ENCODE data around the gene CRY2. TPM values are rescaled to one million over a fixed set of nuclear protein-coding genes. Genes with fewer than 3 reads are reported as not detected.

Gene CRY2
- total and polyA plus RNA-seq, 2 of the 13 experiments (the other 11 are each of a cell fraction or from before 2014, with no cell fraction given): 10.1 to 12.2 TPM

DNA sequence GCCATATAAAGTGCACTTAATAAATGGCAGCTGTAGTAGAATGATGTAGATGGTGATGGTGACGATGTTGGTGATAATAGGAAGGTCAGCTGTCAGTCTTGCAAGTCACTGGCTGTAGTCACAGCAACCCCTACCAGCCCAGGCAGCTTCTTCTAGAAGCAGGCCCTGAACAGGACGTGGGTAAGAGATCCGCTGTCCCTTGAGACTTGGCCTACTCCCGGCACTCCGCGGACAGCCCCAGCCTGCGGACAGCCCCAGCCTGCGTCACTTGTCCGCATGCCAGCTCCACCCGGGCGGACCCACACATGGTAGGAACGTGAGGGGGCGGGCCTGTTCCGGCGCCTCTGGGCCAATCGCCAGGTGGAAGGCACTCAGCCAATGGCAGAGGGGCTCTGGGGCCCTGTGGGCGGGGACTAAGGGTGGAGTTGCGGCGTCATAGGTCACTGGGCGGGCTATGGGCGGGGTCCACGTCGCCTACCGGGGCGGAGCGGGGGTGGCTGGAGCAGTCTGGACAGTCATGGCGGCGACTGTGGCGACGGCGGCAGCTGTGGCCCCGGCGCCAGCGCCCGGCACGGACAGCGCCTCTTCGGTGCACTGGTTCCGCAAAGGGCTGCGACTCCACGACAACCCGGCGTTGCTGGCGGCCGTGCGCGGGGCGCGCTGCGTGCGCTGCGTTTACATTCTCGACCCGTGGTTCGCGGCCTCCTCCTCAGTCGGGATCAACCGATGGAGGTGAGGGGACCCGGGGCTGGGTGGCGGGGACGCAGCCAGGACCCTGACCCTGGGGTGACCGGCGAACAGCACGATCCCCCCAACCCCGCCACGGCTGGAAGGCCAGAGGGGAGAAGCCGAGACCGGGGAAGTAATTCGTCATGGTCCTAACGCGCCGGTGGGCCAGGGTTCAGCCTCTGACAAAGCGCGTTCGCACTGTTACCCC lies at the start of gene CRY2 (continued):
- TF ChIP-seq HDAC1 (CRISPR knock-in tag; IDR thresholded peaks at IDR 0.05): peak; percentile 94
- peak; percentile 79 for TF ChIP-seq ASH2L (IDR thresholded peaks at IDR 0.05; ENCODE audit: insufficient read length, low read depth, low read length)
- TF ChIP-seq ZMYM4 (CRISPR knock-in tag; IDR thresholded peaks at IDR 0.05): peak; percentile 79
- TF ChIP-seq CBX2 (IDR thresholded peaks at IDR 0.05; ENCODE audit: low read depth, low read length): no peak
- no peak for TF ChIP-seq CBX2 (CRISPR knock-in tag; IDR thresholded peaks at IDR 0.05; ENCODE audit: low read depth)
- peak; percentile 65; the same call in 1 of the 2 replicates for TF ChIP-seq BRD4 (CRISPR knock-in tag; IDR thresholded peaks at IDR 0.05)
- no peak for TF ChIP-seq ZNF460 (CRISPR knock-in tag; IDR thresholded peaks at IDR 0.05; ENCODE audit: borderline replicate concordance)
- TF ChIP-seq SALL1 (CRISPR knock-in tag; IDR thresholded peaks at IDR 0.05): peak; percentile 90
- TF ChIP-seq, protein P1, sequence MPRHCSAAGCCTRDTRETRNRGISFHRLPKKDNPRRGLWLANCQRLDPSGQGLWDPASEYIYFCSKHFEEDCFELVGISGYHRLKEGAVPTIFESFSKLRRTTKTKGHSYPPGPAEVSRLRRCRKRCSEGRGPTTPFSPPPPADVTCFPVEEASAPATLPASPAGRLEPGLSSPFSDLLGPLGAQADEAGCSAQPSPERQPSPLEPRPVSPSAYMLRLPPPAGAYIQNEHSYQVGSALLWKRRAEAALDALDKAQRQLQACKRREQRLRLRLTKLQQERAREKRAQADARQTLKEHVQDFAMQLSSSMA (CRISPR knock-in tag; IDR thresholded peaks at IDR 0.05): 0 out of 2 replicates have a peak, but pooled peaks have one; percentile 52
- peak; percentile 92; the same call in 1 of the 2 replicates for TF ChIP-seq KAT7 (CRISPR knock-in tag; IDR thresholded peaks at IDR 0.05; ENCODE audit: borderline replicate concordance)
- no peak for TF ChIP-seq FOSL1 (CRISPR knock-in tag; IDR thresholded peaks at IDR 0.05; ENCODE audit: borderline replicate concordance)
- 0 out of 2 replicates have a peak, but pooled peaks have one; percentile 44 for TF ChIP-seq ZHX2 (IDR thresholded peaks at IDR 0.05; ENCODE audit: low read depth)
- TF ChIP-seq ZHX2 (CRISPR knock-in tag; IDR thresholded peaks at IDR 0.05; ENCODE audit: borderline replicate concordance): no peak
- TF ChIP-seq FOSL2 (CRISPR knock-in tag; IDR thresholded peaks at IDR 0.05): peak; percentile 46
- TF ChIP-seq, protein P2, sequence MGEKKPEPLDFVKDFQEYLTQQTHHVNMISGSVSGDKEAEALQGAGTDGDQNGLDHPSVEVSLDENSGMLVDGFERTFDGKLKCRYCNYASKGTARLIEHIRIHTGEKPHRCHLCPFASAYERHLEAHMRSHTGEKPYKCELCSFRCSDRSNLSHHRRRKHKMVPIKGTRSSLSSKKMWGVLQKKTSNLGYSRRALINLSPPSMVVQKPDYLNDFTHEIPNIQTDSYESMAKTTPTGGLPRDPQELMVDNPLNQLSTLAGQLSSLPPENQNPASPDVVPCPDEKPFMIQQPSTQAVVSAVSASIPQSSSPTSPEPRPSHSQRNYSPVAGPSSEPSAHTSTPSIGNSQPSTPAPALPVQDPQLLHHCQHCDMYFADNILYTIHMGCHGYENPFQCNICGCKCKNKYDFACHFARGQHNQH (CRISPR knock-in tag; IDR thresholded peaks at IDR 0.05): peak; percentile 68; the same call in 1 of the 2 replicates
- 0 out of 2 replicates have a peak, but pooled peaks have one; percentile 61 for TF ChIP-seq SATB2 (CRISPR knock-in tag; IDR thresholded peaks at IDR 0.05)
- no peak for TF ChIP-seq KMT2B (CRISPR knock-in tag; IDR thresholded peaks at IDR 0.05)
- TF ChIP-seq ZNF329 (CRISPR knock-in tag; IDR thresholded peaks at IDR 0.05; ENCODE audit: low read depth): 0 out of 2 replicates have a peak, but pooled peaks have one; percentile 74
- TF ChIP-seq FOXA3 (CRISPR knock-in tag; IDR thresholded peaks at IDR 0.05): peak; percentile 59
- peak; percentile 84; the same call in 1 of the 2 replicates for TF ChIP-seq REL (CRISPR knock-in tag; conservative IDR thresholded peaks at IDR 0.05)
- 0 out of 2 replicates have a peak, but pooled peaks have one; percentile 15 for TF ChIP-seq BCL6 (CRISPR knock-in tag; IDR thresholded peaks at IDR 0.05)
- peak; percentile 69; the same call in 1 of the 2 replicates for TF ChIP-seq NFE2L1 (CRISPR knock-in tag; IDR thresholded peaks at IDR 0.05; ENCODE audit: borderline replicate concordance)

All from HepG2 (cell line).